GM21825 (cell line): ENCODE measurements around the gene S100A7A.
"Not testable (repeated sequence)": the region's sequence is repeated elsewhere in the genome, so short reads cannot be mapped to it uniquely, and the experiment has no call there.

Source experiments
- ATAC-seq: cut with Tn5 transposase; IDR thresholded peaks from one replicate; pipeline ENCODE4 v1.9.1; 2021; ENCODE audit warnings: mild to moderate bottlenecking, moderate library complexity; ENCODE audit not compliant: unreplicated experiment

S100A7A gene

GRCh38 chr1:153422450-153423068 is 6.2 kb downstream of the S100A7A start:
- no peak for ATAC-seq

- ATAC-seq = no peak
Measured at GRCh38 chr1:153426809-153427208, 10.5 kb downstream of the S100A7A start.

GRCh38 chr1:153428073-153428638 is 11.8 kb downstream of the S100A7A start:
- no peak for ATAC-seq

GRCh38 chr1:153428791-153429190 is 12.5 kb downstream of the S100A7A start:
- ATAC-seq = no peak

GRCh38 chr1:153429266-153430165 is 13.2 kb downstream of the S100A7A start:
- no peak for ATAC-seq

GRCh38 chr1:153430166-153430553 is 13.8 kb downstream of the S100A7A start:
- no peak for ATAC-seq

- ATAC-seq = no peak
Measured at GRCh38 chr1:153430561-153430960, 14.2 kb downstream of the S100A7A start.

GRCh38 chr1:153431002-153431401 is 14.7 kb downstream of the S100A7A start:
- no peak for ATAC-seq

GRCh38 chr1:153431427-153431826 is 15.1 kb downstream of the S100A7A start:
- no peak for ATAC-seq

- no peak for ATAC-seq
Measured at GRCh38 chr1:153431928-153432327, 15.6 kb downstream of the S100A7A start.

GRCh38 chr1:153432874-153433681 is 16.8 kb downstream of the S100A7A start:
- no peak for ATAC-seq

GRCh38 chr1:153434746-153435455 is 18.6 kb downstream of the S100A7A start:
- ATAC-seq = no peak

- ATAC-seq = no peak
Measured at GRCh38 chr1:153437236-153437635, 20.9 kb downstream of the S100A7A start.

- ATAC-seq = no peak
Measured at GRCh38 chr1:153438599-153438998, 22.3 kb downstream of the S100A7A start.

GRCh38 chr1:153439273-153439672 is 23.0 kb downstream of the S100A7A start:
- ATAC-seq = no peak

GRCh38 chr1:153441238-153441755 is 25.0 kb downstream of the S100A7A start:
- ATAC-seq = no peak

- ATAC-seq = no peak
Measured at GRCh38 chr1:153443486-153443885, 27.2 kb downstream of the S100A7A start.

- ATAC-seq = no peak
Measured at GRCh38 chr1:153444078-153444477, 27.8 kb downstream of the S100A7A start.

GRCh38 chr1:153447498-153448170 is 31.3 kb downstream of the S100A7A start:
- ATAC-seq = no peak

- not testable (repeated sequence) for ATAC-seq
Measured at GRCh38 chr1:153448851-153449250, 32.5 kb downstream of the S100A7A start.
